Measurements from ENCODE around the gene ZNF516.

The ZNF516 gene

DNA sequence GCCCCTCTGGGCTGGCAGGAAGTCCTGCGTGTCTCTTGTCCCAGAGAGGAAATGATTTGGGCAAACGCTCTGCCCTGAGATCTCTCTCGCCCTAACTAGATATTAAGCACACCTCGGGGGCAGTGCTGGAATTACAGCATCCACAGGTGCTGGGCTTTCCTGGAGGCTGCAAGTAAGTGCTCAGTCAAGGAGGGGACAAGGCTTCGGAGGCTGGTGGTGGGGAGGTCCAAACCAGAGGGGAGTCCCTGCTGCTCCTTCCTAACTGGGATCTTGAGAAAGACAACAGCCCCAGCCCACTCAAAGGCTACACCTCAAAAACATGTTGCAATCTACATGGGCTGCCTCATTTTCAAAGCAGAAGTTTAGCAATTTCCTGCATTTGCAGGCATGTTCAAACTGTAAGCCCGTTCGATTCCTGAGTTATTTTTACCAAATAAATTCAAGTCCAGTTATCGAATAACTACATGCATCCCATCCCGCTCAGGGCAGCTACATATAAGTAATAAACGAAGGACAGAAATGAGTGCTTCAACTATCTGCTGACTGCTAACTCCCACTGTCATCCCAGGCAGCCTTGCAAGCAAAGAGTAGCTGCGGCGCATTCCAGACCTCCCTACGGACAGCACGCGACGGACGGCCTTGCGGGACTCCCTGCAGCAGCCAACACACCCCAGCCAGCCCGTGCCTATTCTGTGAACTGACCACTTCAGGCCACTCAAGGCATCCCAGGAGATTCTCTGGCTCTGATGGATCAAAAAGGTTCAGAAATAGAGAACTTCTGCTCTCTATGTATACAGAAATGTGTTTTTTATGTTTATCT, 27.5 kb downstream of the ZNF516 start:
- TF ChIP-seq CTCF (IDR thresholded peaks at IDR 0.05; ENCODE audit: control insufficient read depth, insufficient read depth, low read depth, low read length, missing control alignments): no peak
- H3K4me3 ChIP-seq (ENCODE audit: control insufficient read depth, low read depth, low read length): no peak overlapping the region
- no peak for DNase-seq (ENCODE audit: low read depth)

DNA sequence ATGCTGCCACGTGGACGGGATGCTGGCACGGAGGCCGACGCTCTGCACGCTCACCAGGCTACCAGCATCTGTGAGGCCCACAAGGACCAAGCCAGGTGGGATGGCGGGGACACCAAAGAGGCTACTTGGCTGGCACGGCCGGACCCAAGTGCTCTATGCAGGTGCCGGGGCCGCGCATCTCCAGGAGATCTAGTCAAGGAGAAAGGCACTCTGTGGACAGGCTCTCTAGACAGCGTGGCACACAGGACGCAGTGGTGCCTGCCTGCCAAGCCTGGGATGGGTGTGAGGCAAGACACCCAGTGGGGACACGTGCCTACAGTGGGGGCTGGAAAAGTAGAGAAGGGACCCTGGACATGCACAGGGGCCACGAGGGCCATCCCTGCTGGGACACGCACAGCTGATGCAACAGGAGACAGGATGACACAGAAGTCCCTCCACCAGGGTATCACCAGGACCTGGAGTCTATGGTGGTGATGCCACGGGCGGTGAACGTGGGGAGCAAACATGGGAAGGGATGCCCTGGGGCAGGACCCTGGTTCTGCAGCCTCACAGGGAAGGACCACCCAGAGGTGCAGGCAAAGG, 28.5 kb downstream of the ZNF516 start:
- H3K4me3 ChIP-seq (ENCODE audit: control insufficient read depth, low read depth, low read length): no peak overlapping the region
- DNase-seq (ENCODE audit: low read depth): no peak
- TF ChIP-seq CTCF (IDR thresholded peaks at IDR 0.05; ENCODE audit: control insufficient read depth, insufficient read depth, low read depth, low read length, missing control alignments): no peak

DNA sequence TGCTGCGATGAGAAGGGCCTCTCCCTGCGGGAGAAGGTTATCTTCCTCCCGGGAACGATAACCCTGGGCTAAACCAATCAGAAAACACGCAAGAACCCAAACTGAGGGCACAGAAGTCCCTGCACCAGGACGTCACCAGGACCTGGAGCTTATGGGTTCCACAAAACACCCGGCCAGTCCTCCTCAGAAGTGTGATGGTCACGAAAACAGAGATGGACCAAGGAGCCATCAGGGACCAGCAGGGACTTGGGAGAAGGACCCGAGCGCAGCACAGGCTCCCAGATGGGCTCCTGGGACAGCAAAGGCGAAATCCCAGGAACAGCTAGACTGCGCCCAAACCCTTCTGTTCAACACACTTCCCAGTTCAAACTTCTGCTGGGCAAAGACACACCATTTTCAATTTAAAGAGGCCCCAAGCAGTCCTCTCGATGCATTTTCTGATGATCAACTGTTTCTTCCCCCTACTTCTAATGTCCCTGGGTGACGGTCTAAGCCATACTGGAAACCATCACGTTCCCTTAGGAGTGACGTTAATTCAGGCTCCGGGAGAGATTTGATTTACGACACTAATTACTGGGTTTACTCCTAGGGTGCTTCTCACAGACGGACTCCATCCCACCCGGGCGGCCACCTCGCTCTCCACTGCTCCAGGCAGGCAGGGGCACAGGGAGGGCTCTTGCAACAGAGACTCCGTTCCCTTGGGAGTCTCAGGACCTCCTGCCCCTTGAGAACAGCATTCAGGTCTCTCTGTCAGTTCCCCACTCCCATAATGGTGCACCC, 29.2 kb downstream of the ZNF516 start:
- H3K4me3 ChIP-seq (ENCODE audit: control insufficient read depth, low read depth, low read length): no peak overlapping the region
- TF ChIP-seq CTCF (IDR thresholded peaks at IDR 0.05; ENCODE audit: control insufficient read depth, insufficient read depth, low read depth, low read length, missing control alignments): no peak
- DNase-seq (ENCODE audit: low read depth): no peak

DNA sequence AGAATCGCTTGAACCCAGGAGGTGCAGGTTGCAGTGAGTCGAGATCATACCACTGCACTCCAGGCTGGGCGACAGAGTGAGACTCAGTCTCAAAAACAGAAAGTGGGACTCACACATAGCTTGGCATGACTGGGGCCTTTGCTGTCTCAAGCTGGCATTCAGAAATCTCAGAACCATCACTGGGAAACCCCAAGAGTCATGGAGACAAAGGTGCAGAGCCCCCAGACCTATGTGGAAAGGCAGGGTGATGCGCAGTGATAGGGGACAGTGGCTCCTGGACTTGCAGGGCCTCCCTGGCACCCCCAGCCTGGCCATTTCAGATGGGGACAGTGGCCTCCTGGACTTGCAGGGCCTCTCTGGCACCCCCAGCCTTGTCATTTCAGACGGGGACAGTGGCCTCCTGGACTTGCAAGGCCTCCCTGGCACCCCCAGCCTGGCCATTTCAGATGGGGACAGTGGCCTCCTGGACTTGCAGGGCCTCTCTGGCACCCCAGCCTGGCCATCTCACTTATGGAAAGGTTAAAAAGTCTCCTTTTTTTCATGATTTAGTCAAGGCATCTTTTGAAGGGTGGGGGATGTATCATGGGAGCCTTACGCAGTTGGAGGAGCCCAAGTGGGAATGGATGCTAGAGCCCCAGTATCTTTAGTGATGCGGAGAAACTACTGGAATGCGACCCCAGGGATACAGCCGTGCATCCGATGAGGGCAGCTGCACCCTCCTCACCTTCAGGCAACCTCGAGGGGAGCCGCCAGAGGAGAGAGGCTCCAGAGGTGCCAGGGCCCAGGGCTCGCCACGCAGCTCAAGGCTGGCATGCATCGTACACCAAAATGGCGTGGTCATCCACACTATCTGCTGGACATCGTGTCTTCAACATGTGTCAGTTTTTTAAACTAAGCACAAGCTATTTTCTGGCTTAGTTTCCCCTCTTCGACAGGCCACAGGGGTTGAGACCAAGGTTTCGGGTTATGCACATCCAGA, 30.5 kb downstream of the ZNF516 start:
- H3K4me3 ChIP-seq (ENCODE audit: control insufficient read depth, low read depth, low read length): no peak overlapping the region
- DNase-seq (ENCODE audit: low read depth): no peak
- TF ChIP-seq CTCF (IDR thresholded peaks at IDR 0.05; ENCODE audit: control insufficient read depth, insufficient read depth, low read depth, low read length, missing control alignments): no peak

GRCh38 chr18:76463872-76464271, 31.2 kb downstream of the ZNF516 start:
- DNase-seq (ENCODE audit: low read depth): no peak
- no peak overlapping the region for H3K4me3 ChIP-seq (ENCODE audit: control insufficient read depth, low read depth, low read length)
- TF ChIP-seq CTCF (IDR thresholded peaks at IDR 0.05; ENCODE audit: control insufficient read depth, insufficient read depth, low read depth, low read length, missing control alignments): no peak

DNA sequence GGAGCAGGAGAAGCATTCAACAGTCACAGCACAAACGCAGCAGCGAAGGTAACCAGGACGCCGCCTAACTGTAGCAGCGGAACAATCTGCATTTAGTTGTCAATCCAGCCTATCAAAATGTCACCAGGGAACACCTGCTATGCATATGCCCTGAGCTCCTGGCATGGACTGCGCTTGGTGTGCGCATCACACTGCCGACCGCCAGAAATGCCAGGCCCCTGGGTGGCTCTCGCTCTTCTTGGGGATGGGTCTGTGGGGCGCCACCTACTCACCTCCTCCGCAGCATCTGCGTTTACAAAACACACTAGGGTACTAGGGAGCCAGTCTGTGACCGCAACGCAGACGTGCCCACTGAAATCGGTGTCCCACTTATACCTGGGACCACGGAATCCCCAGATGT, 31.7 kb downstream of the ZNF516 start:
- no peak for DNase-seq (ENCODE audit: low read depth)
- H3K4me3 ChIP-seq (ENCODE audit: control insufficient read depth, low read depth, low read length): no peak overlapping the region
- TF ChIP-seq CTCF (IDR thresholded peaks at IDR 0.05; ENCODE audit: control insufficient read depth, insufficient read depth, low read depth, low read length, missing control alignments): no peak
